Keratinocyte (primary cell): Measurements from ENCODE around the gene TNP2. TPM values are rescaled to one million over a fixed set of nuclear protein-coding genes. Genes with fewer than 3 reads are reported as not detected.

ENCODE experiments used
- DNase-seq: peaks from one replicate; pipeline ENCODE4 v3.0.0-alpha.2; 2011; ENCODE audit warnings: low read depth, missing footprints, low spot score
- FAIRE-seq: peaks from 2 replicates; lab custom pipeline; 2011; peaks lifted over from hg19 to GRCh38; lab: Jason Lieb, UNC
- H2AFZ ChIP-seq: 2 replicates; pipeline ENCODE4 v1.6.0; 2012; ENCODE audit warnings: low read length, control low read depth, inconsistent platforms; ENCODE audit not compliant: control insufficient read depth
- H3K27ac ChIP-seq: 2 replicates; pipeline ENCODE4 v1.5.1; 2011; ENCODE audit warnings: low read length; ENCODE audit not compliant: control insufficient read depth, insufficient read depth
- H3K27me3 ChIP-seq: 3 replicates; pipeline ENCODE4 v1.6.0; 2011; ENCODE audit warnings: low read length; ENCODE audit not compliant: control insufficient read depth, insufficient read depth; ENCODE audit errors: extremely low read depth
- H3K36me3 ChIP-seq, 2 experiments: 2 replicates in 1 of 2; 3 replicates in 1 of 2; pipeline ENCODE4 v1.5.1; 2011; ENCODE audit warnings: low read length in 2 of 2, mild to moderate bottlenecking in 1 of 2; ENCODE audit not compliant: control insufficient read depth in 2 of 2, insufficient read depth in 2 of 2; ENCODE audit errors: extremely low read depth in 1 of 2
- H3K4me1 ChIP-seq: 3 replicates; pipeline ENCODE4 v1.5.1; 2011; ENCODE audit warnings: low read length; ENCODE audit not compliant: control insufficient read depth, insufficient read depth; ENCODE audit errors: extremely low read depth
- H3K4me2 ChIP-seq: 3 replicates; pipeline ENCODE4 v1.6.0; 2011; ENCODE audit warnings: low read depth, low read length; ENCODE audit not compliant: control insufficient read depth, insufficient read depth; ENCODE audit errors: extremely low read depth
- H3K4me3 ChIP-seq, 3 experiments: fragments of 200-600 bp in 1 of 3; sonication (generic) in 1 of 3; 2 replicates in 2 of 3; 3 replicates in 1 of 3; pipeline ENCODE4 v1.5.1; 2011 to 2016; ENCODE audit warnings: low read length in 3 of 3, mild to moderate bottlenecking in 3 of 3, control low read depth in 2 of 3, inconsistent platforms in 1 of 3, low read depth in 1 of 3, mixed read lengths in 1 of 3, mixed run types in 1 of 3, moderate library complexity in 1 of 3; ENCODE audit not compliant: control insufficient read depth in 2 of 3, insufficient read depth in 2 of 3; ENCODE audit errors: extremely low read depth in 1 of 3
- H3K79me2 ChIP-seq: 2 replicates; pipeline ENCODE4 v1.6.0; 2012; ENCODE audit warnings: low read length; ENCODE audit not compliant: control insufficient read depth, insufficient read depth
- H3K9ac ChIP-seq: 3 replicates; pipeline ENCODE4 v1.6.0; 2011; ENCODE audit warnings: low read length; ENCODE audit not compliant: control insufficient read depth, insufficient read depth; ENCODE audit errors: extremely low read depth
- H3K9me1 ChIP-seq: 3 replicates; pipeline ENCODE4 v1.6.0; 2011; ENCODE audit warnings: low read length; ENCODE audit not compliant: control insufficient read depth, insufficient read depth; ENCODE audit errors: extremely low read depth
- H3K9me3 ChIP-seq: 2 replicates; pipeline ENCODE4 v1.5.1; 2012; ENCODE audit warnings: low read depth, low read length; ENCODE audit not compliant: control insufficient read depth
- H4K20me1 ChIP-seq: 3 replicates; pipeline ENCODE4 v1.6.0; 2011; ENCODE audit warnings: low read length; ENCODE audit not compliant: control insufficient read depth, insufficient read depth; ENCODE audit errors: extremely low read depth
- CTCF ChIP-seq, 3 experiments: IDR thresholded peaks in 1 of 3; conservative IDR thresholded peaks in 1 of 3; optimal IDR thresholded peaks in 1 of 3; 2 replicates in 2 of 3; 3 replicates in 1 of 3; pipeline versions ENCODE3 to v1.5.1; 2011; ENCODE audit warnings: low read length in 3 of 3, mild to moderate bottlenecking in 3 of 3, moderate library complexity in 2 of 3, control low read depth in 1 of 3, inconsistent platforms in 1 of 3; ENCODE audit not compliant: insufficient read depth in 2 of 3; ENCODE audit errors: extremely low read depth in 1 of 3
- EZH2 ChIP-seq: IDR thresholded peaks from one replicate; pipeline ENCODE4 v1.6.1; 2012; ENCODE audit warnings: inconsistent platforms, mild to moderate bottlenecking, low read length, moderate library complexity
- dilution Hi-C: fragments of 300-500 bp; cut with MboI; formaldehyde crosslinking; loops from one replicate; pipeline ENCODE4 v1.7.0; 2020; ENCODE audit warnings: low sequenced_read_pairs; ENCODE audit not compliant: extremely low pct_ligation_motif_present
- polyA plus RNA-seq, 5 experiments: library from polyadenylated mRNA; depleted of rRNA in 3 of 5; stranded (reverse) in 3 of 5; stranded (forward) in 1 of 5; unstranded in 1 of 5; fragments of >200 nt; gene quantifications; 1 replicate in 1 of 5; 2 replicates in 3 of 5; 3 replicates in 1 of 5; pipeline versions ENCODE4 v1.2.1 to v1.2.3, GENCODE V29; 2011 to 2012; ENCODE audit warnings: missing spikeins in 2 of 5, low read depth in 1 of 5, low replicate concordance in 1 of 5

TNP2 gene
- polyA plus RNA-seq, 1 donor (not counting 4 experiments of a cell fraction or from before 2014, with no cell fraction given) = not detected

GRCh38 chr16:11236461-11237254 is 32.5 kb downstream of the TNP2 start:
- Histone ChIP-seq H3K4me3 (no peak overlapping the region), H3K27me3 (no peaks in the 10 kb centered on the region), H3K9me1 (no peaks in the 10 kb centered on the region), H3K9me3 (no peaks in the 10 kb centered on the region), H4K20me1 (no peaks in the 10 kb centered on the region), H3K4me1 (peaks cover 4% of the 10 kb centered on the region), H3K79me2 (no peaks in the 10 kb centered on the region), H2AFZ (no peak overlapping the region), H3K36me3 (no peaks in the 10 kb centered on the region), H3K9ac (no peak overlapping the region), H3K27ac (no peak overlapping the region), H3K4me2 (no peak overlapping the region)
- FAIRE-seq (no peak), DNase-seq (no peak)
- dilution Hi-C loops = no loop called here
- no peak for TF ChIP-seq CTCF (optimal IDR thresholded peaks at IDR 0.05 in 1 of 3, IDR thresholded peaks at IDR 0.05 in 1 of 3, conservative IDR thresholded peaks at IDR 0.05 in 1 of 3; ENCODE audit: extremely low read depth in 1 of 3, insufficient read depth in 2 of 3, low read length in 3 of 3)
- TF ChIP-seq EZH2 = no peak

GRCh38 chr16:11235703-11235991 is 33.5 kb downstream of the TNP2 start:
- Histone ChIP-seq H3K4me2 (no peak overlapping the region), H4K20me1 (no peaks in the 10 kb centered on the region), H3K36me3 (no peaks in the 10 kb centered on the region), H3K9me1 (no peaks in the 10 kb centered on the region), H3K79me2 (no peaks in the 10 kb centered on the region), H3K4me3 (no peak overlapping the region), H2AFZ (no peak overlapping the region), H3K9ac (no peak overlapping the region), H3K4me1 (peaks cover 4% of the 10 kb centered on the region), H3K27ac (no peak overlapping the region), H3K27me3 (no peaks in the 10 kb centered on the region), H3K9me3 (no peaks in the 10 kb centered on the region)
- TF ChIP-seq CTCF (optimal IDR thresholded peaks at IDR 0.05 in 1 of 3, IDR thresholded peaks at IDR 0.05 in 1 of 3, conservative IDR thresholded peaks at IDR 0.05 in 1 of 3; ENCODE audit: extremely low read depth in 1 of 3, insufficient read depth in 2 of 3, low read length in 3 of 3) = no peak
- no peak for TF ChIP-seq EZH2
- DNase-seq (no peak), FAIRE-seq (no peak)
- dilution Hi-C loops = no loop called here
